Kidney capillary endothelial cell (primary cell): Measurements from ENCODE around the gene GRM8.

Experiments used
- DNase-seq: peaks from one replicate; pipeline ENCODE4 v3.0.0-alpha.2; 2018; ENCODE audit warnings: low spot score

Gene GRM8

GRCh38 chr7:126657599-126658358 lies 595.0 kb downstream of the GRM8 start:
- DNase-seq, result no peak

GRCh38 chr7:126657137-126657536 lies 595.6 kb downstream of the GRM8 start:
- DNase-seq, result no peak

GRCh38 chr7:126656165-126656564 lies 596.6 kb downstream of the GRM8 start:
- no peak for DNase-seq

GRCh38 chr7:126637538-126637937 lies 615.2 kb downstream of the GRM8 start:
- DNase-seq, result no peak

- no peak for DNase-seq
Observed at GRCh38 chr7:126635545-126635944, 617.2 kb downstream of the GRM8 start.

- no peak for DNase-seq
Observed at GRCh38 chr7:126608339-126608776, 644.4 kb downstream of the GRM8 start.

GRCh38 chr7:126606331-126606730 lies 646.4 kb downstream of the GRM8 start:
- no peak for DNase-seq

- no peak for DNase-seq
Observed at GRCh38 chr7:126605553-126605952, 647.2 kb downstream of the GRM8 start.

GRCh38 chr7:126605056-126605455 lies 647.7 kb downstream of the GRM8 start:
- no peak for DNase-seq

- no peak for DNase-seq
Observed at GRCh38 chr7:126589068-126589684, 663.6 kb downstream of the GRM8 start.

- DNase-seq, result no peak
Observed at GRCh38 chr7:126578338-126578737, 674.4 kb downstream of the GRM8 start.

- DNase-seq, result no peak
Observed at GRCh38 chr7:126574276-126575250, 678.2 kb downstream of the GRM8 start.

GRCh38 chr7:126570845-126571244 lies 681.9 kb downstream of the GRM8 start:
- DNase-seq, result no peak

- DNase-seq, result no peak
Observed at GRCh38 chr7:126569402-126569801, 683.3 kb downstream of the GRM8 start.

- no peak for DNase-seq
Observed at GRCh38 chr7:126557271-126557670, 695.5 kb downstream of the GRM8 start.

- DNase-seq, result no peak
Observed at GRCh38 chr7:126541406-126541805, 711.3 kb downstream of the GRM8 start.

GRCh38 chr7:126535176-126535575 lies 717.6 kb downstream of the GRM8 start:
- no peak for DNase-seq

GRCh38 chr7:126533715-126534114 lies 719.0 kb downstream of the GRM8 start:
- DNase-seq, result no peak

- no peak for DNase-seq
Observed at GRCh38 chr7:126529833-126530232, 722.9 kb downstream of the GRM8 start.

GRCh38 chr7:126529254-126529653 lies 723.5 kb downstream of the GRM8 start:
- no peak for DNase-seq

- DNase-seq, result no peak
Observed at GRCh38 chr7:126525906-126526305, 726.8 kb downstream of the GRM8 start.

- no peak for DNase-seq
Observed at GRCh38 chr7:126524967-126525366, 727.8 kb downstream of the GRM8 start.

GRCh38 chr7:126511046-126511445 lies 741.7 kb downstream of the GRM8 start:
- no peak for DNase-seq
